ENCODE data around the gene ACSL1. TPM values are rescaled to one million over a fixed set of nuclear protein-coding genes. Genes with fewer than 3 reads are reported as not detected.

ACSL1 gene
- total and polyA plus RNA-seq, 2 experiments from 2014 or later: 6.2 to 13.1 TPM

DNA sequence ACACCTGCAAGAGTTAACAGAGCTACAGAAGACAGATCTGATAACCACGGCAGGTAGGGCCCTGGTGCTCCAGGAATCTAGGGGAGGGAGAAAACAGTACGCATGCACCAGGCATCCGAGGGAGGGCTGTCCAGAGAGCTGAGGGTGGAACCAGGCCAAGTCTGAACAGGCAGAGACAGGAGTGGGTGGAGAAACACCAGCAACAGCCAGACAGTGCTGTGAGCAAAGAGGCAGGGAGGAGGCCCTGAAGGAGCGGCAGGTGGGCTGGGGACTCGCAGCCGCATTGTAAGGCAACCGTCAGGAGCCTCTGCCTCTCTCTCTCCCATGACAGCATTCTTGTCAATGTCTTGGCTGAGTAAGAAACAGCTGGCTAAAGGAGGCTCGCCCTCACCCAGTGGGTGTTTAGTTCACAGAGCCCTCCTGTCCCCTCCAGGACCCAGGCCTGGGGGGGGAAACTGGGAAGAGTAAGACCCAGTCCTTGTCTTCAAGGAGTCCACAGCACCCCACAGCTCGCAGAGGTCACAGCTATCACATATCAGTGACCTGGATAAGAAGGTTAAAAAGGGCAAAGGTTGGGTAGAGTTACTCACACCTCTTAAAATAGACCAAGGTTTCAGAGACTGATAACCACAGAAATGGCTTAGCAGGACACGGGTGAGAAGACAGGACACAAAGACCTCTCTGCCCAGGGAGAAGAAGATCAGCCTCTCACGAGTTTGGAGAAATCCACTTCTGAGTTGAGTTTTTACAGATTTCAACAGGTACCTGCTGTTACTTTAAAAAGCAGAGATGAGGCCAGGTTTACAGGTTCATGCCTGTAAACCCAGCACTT, 10.5 kb downstream of the ACSL1 start:
- Histone ChIP-seq H3K36me3 (ENCODE audit: insufficient read depth) (no peaks in the 10 kb centered on the region), H2AFZ (no peak overlapping the region), H3K4me1 (ENCODE audit: insufficient read depth) (peaks cover 6% of the 10 kb centered on the region), H3K4me2 (no peak overlapping the region), H4K20me1 (replicated peaks; ENCODE audit: insufficient read depth) (no peaks in the 10 kb centered on the region), H3K4me3 (no peak overlapping the region), H3K27me3 (ENCODE audit: insufficient read depth) (no peaks in the 10 kb centered on the region), H3F3A (replicated peaks; ENCODE audit: low read depth) (no peaks in the 10 kb centered on the region), H3K79me2 (replicated peaks; ENCODE audit: insufficient read depth) (no peaks in the 10 kb centered on the region), H3K27ac (ENCODE audit: low read depth) (no peak overlapping the region), H3K9me2 (ENCODE audit: insufficient read depth) (no peaks in the 10 kb centered on the region)
- DNase-seq (ENCODE audit: low spot score) (no peak), ATAC-seq (peak; percentile 81)
- Mint-ChIP-seq H3K27ac (no peak overlapping the region), H3K4me3 (no peak overlapping the region), H3K4me1 (peaks cover 22% of the 10 kb centered on the region), H3K9me3 (no peaks in the 10 kb centered on the region), H3K27me3 (ENCODE audit: insufficient read depth, low read depth, poor library complexity) (peaks cover 7% of the 10 kb centered on the region), H3K36me3 (ENCODE audit: low read depth) (no peaks in the 10 kb centered on the region)
- TF ChIP-seq POLR2AphosphoS5 (IDR thresholded peaks at IDR 0.05; ENCODE audit: low read depth) (no peak), CREB1 (CRISPR knock-in tag; IDR thresholded peaks at IDR 0.05; ENCODE audit: low read depth) (no peak), NANOG (IDR thresholded peaks at IDR 0.05; ENCODE audit: borderline replicate concordance) (no peak), EZH2phosphoT487 (IDR thresholded peaks at IDR 0.05; ENCODE audit: unreplicated experiment) (no peak), ZNF331 (CRISPR knock-in tag; IDR thresholded peaks at IDR 0.05; ENCODE audit: low read depth) (no peak), ZNF114 (CRISPR knock-in tag; IDR thresholded peaks at IDR 0.05) (no peak), EZH2 (IDR thresholded peaks at IDR 0.05; ENCODE audit: low read depth, unreplicated experiment) (no peak), JUNB (IDR thresholded peaks at IDR 0.05; ENCODE audit: unreplicated experiment) (no peak), STAT1 (IDR thresholded peaks at IDR 0.05; ENCODE audit: unreplicated experiment) (no peak)
- TF ChIP-seq, protein P1, sequence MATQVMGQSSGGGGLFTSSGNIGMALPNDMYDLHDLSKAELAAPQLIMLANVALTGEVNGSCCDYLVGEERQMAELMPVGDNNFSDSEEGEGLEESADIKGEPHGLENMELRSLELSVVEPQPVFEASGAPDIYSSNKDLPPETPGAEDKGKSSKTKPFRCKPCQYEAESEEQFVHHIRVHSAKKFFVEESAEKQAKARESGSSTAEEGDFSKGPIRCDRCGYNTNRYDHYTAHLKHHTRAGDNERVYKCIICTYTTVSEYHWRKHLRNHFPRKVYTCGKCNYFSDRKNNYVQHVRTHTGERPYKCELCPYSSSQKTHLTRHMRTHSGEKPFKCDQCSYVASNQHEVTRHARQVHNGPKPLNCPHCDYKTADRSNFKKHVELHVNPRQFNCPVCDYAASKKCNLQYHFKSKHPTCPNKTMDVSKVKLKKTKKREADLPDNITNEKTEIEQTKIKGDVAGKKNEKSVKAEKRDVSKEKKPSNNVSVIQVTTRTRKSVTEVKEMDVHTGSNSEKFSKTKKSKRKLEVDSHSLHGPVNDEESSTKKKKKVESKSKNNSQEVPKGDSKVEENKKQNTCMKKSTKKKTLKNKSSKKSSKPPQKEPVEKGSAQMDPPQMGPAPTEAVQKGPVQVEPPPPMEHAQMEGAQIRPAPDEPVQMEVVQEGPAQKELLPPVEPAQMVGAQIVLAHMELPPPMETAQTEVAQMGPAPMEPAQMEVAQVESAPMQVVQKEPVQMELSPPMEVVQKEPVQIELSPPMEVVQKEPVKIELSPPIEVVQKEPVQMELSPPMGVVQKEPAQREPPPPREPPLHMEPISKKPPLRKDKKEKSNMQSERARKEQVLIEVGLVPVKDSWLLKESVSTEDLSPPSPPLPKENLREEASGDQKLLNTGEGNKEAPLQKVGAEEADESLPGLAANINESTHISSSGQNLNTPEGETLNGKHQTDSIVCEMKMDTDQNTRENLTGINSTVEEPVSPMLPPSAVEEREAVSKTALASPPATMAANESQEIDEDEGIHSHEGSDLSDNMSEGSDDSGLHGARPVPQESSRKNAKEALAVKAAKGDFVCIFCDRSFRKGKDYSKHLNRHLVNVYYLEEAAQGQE (IDR thresholded peaks at IDR 0.05; ENCODE audit: unreplicated experiment): no peak
- TF ChIP-seq, protein P2, sequence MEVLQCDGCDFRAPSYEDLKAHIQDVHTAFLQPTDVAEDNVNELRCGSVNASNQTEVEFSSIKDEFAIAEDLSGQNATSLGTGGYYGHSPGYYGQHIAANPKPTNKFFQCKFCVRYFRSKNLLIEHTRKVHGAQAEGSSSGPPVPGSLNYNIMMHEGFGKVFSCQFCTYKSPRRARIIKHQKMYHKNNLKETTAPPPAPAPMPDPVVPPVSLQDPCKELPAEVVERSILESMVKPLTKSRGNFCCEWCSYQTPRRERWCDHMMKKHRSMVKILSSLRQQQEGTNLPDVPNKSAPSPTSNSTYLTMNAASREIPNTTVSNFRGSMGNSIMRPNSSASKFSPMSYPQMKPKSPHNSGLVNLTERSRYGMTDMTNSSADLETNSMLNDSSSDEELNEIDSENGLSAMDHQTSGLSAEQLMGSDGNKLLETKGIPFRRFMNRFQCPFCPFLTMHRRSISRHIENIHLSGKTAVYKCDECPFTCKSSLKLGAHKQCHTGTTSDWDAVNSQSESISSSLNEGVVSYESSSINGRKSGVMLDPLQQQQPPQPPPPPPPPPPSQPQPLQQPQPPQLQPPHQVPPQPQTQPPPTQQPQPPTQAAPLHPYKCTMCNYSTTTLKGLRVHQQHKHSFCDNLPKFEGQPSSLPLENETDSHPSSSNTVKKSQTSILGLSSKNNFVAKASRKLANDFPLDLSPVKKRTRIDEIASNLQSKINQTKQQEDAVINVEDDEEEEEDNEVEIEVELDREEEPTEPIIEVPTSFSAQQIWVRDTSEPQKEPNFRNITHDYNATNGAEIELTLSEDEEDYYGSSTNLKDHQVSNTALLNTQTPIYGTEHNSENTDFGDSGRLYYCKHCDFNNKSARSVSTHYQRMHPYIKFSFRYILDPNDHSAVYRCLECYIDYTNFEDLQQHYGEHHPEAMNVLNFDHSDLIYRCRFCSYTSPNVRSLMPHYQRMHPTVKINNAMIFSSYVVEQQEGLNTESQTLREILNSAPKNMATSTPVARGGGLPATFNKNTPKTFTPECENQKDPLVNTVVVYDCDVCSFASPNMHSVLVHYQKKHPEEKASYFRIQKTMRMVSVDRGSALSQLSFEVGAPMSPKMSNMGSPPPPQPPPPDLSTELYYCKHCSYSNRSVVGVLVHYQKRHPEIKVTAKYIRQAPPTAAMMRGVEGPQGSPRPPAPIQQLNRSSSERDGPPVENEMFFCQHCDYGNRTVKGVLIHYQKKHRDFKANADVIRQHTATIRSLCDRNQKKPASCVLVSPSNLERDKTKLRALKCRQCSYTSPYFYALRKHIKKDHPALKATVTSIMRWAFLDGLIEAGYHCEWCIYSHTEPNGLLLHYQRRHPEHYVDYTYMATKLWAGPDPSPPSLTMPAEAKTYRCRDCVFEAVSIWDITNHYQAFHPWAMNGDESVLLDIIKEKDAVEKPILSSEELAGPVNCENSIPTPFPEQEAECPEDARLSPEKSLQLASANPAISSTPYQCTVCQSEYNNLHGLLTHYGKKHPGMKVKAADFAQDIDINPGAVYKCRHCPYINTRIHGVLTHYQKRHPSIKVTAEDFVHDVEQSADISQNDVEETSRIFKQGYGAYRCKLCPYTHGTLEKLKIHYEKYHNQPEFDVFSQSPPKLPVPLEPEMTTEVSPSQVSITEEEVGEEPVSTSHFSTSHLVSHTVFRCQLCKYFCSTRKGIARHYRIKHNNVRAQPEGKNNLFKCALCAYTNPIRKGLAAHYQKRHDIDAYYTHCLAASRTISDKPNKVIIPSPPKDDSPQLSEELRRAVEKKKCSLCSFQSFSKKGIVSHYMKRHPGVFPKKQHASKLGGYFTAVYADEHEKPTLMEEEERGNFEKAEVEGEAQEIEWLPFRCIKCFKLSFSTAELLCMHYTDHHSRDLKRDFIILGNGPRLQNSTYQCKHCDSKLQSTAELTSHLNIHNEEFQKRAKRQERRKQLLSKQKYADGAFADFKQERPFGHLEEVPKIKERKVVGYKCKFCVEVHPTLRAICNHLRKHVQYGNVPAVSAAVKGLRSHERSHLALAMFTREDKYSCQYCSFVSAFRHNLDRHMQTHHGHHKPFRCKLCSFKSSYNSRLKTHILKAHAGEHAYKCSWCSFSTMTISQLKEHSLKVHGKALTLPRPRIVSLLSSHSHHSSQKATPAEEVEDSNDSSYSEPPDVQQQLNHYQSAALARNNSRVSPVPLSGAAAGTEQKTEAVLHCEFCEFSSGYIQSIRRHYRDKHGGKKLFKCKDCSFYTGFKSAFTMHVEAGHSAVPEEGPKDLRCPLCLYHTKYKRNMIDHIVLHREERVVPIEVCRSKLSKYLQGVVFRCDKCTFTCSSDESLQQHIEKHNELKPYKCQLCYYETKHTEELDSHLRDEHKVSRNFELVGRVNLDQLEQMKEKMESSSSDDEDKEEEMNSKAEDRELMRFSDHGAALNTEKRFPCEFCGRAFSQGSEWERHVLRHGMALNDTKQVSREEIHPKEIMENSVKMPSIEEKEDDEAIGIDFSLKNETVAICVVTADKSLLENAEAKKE (CRISPR knock-in tag; IDR thresholded peaks at IDR 0.05): no peak
- TF ChIP-seq, protein P3, sequence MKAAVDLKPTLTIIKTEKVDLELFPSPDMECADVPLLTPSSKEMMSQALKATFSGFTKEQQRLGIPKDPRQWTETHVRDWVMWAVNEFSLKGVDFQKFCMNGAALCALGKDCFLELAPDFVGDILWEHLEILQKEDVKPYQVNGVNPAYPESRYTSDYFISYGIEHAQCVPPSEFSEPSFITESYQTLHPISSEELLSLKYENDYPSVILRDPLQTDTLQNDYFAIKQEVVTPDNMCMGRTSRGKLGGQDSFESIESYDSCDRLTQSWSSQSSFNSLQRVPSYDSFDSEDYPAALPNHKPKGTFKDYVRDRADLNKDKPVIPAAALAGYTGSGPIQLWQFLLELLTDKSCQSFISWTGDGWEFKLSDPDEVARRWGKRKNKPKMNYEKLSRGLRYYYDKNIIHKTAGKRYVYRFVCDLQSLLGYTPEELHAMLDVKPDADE (IDR thresholded peaks at IDR 0.05): no peak
- TF ChIP-seq, protein P4, sequence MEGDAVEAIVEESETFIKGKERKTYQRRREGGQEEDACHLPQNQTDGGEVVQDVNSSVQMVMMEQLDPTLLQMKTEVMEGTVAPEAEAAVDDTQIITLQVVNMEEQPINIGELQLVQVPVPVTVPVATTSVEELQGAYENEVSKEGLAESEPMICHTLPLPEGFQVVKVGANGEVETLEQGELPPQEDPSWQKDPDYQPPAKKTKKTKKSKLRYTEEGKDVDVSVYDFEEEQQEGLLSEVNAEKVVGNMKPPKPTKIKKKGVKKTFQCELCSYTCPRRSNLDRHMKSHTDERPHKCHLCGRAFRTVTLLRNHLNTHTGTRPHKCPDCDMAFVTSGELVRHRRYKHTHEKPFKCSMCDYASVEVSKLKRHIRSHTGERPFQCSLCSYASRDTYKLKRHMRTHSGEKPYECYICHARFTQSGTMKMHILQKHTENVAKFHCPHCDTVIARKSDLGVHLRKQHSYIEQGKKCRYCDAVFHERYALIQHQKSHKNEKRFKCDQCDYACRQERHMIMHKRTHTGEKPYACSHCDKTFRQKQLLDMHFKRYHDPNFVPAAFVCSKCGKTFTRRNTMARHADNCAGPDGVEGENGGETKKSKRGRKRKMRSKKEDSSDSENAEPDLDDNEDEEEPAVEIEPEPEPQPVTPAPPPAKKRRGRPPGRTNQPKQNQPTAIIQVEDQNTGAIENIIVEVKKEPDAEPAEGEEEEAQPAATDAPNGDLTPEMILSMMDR (conservative IDR thresholded peaks at IDR 0.05; ENCODE audit: low read depth in 2 of 2): no peak

Data from GM23338 (cell line).